GM10248 (cell line): ENCODE data around the gene IRAK1.

Experiments used
- CTCF ChIA-PET: fragments of 300-600 bp; sonication (Branson Sonifier 250); formaldehyde crosslinking; extraction: SDS; loops from one replicate; lab custom pipeline; 2021; ENCODE audit warnings: antibody characterized with exemption; lab: Yijun Ruan, JAX
- POLR2A ChIA-PET: fragments of 350-650 bp; sonication (Branson Sonifier 250); formaldehyde crosslinking; extraction: SDS; loops from one replicate; lab custom pipeline; 2020; ENCODE audit warnings: antibody characterized with exemption; lab: Yijun Ruan, JAX
- DNase-seq: peaks from one replicate; pipeline ENCODE4 v3.0.0; 2012; ENCODE audit errors: extremely low spot score
- TF ChIP-seq, protein P1 (sequence below): IDR thresholded peaks from 2 replicates; pipeline ENCODE4 v1.5.1; 2012; ENCODE audit warnings: mild to moderate bottlenecking, low read depth; ENCODE audit errors: extremely low read depth, missing control alignments, control extremely low read depth

The IRAK1 gene

DNA sequence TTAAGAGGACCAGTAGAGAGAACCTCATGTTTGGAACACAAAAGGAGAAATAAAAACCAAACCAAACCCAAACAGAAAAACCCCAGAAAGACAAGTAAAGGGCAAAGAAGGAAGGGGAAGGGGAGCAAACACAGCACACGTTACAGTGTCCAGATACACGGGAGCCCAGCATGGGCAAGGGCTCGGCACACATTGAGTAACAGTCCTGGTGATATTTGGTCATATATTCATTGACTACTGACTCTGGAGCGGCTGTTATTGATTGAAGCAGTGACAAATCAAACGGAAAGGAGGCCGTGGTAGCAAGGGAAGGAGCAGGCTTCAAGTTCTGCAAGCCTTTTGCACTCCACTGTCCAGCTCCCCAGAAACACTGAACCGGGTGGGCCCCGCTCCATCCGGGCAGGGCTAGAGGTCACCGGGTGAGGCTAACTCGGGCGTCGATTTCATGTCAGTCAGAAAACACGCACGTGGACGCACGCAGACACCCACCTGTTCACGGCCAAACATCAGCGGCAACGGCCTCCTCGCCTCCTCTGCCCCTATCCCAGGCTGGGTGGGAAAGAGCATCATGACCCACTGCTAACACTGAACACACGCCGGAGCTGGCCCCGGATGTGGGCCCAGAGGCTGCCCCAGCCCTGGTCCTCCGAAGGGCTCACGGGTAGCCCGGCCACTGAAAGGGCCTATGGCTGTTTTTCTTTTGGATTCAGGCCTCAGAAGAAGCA is 3.7 kb upstream of the IRAK1 start:
- TF ChIP-seq, protein P1, sequence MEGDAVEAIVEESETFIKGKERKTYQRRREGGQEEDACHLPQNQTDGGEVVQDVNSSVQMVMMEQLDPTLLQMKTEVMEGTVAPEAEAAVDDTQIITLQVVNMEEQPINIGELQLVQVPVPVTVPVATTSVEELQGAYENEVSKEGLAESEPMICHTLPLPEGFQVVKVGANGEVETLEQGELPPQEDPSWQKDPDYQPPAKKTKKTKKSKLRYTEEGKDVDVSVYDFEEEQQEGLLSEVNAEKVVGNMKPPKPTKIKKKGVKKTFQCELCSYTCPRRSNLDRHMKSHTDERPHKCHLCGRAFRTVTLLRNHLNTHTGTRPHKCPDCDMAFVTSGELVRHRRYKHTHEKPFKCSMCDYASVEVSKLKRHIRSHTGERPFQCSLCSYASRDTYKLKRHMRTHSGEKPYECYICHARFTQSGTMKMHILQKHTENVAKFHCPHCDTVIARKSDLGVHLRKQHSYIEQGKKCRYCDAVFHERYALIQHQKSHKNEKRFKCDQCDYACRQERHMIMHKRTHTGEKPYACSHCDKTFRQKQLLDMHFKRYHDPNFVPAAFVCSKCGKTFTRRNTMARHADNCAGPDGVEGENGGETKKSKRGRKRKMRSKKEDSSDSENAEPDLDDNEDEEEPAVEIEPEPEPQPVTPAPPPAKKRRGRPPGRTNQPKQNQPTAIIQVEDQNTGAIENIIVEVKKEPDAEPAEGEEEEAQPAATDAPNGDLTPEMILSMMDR, result no peak
- DNase-seq, result no peak
- ChIA-PET POLR2A (no interaction called here), CTCF (interaction anchor here (3.3 kb wide), 1 partner anchor 10 kb away, joined by 15 read pairs; no protein-coding TSS in a partner anchor)

DNA sequence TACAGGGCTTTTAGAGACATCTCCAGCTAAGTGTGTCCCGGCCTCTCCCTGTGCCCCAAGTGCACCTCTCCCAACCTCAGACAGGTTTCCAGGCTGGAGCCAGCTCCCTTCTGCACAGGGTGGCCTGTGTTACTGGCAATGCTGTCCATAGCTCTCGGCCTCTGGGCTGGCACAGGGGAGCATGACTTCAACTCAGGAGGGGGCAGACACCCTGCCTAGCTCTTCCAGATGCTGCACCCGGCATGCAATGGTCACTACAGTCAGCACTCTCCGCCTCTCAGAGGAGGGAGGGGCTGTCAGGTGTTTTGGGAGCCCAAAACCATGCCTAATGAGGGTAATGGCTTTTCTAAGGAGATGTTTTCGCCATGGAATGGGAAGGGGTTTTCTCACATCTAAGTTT is 2.4 kb upstream of the IRAK1 start:
- no peak for DNase-seq
- TF ChIP-seq, protein P1, result no peak
- ChIA-PET CTCF (interaction anchor here (1.0 to 3.3 kb wide), 2 partner anchors 8 to 14 kb away, joined by 3 to 15 read pairs; no protein-coding TSS in a partner anchor), POLR2A (no interaction called here)

DNA sequence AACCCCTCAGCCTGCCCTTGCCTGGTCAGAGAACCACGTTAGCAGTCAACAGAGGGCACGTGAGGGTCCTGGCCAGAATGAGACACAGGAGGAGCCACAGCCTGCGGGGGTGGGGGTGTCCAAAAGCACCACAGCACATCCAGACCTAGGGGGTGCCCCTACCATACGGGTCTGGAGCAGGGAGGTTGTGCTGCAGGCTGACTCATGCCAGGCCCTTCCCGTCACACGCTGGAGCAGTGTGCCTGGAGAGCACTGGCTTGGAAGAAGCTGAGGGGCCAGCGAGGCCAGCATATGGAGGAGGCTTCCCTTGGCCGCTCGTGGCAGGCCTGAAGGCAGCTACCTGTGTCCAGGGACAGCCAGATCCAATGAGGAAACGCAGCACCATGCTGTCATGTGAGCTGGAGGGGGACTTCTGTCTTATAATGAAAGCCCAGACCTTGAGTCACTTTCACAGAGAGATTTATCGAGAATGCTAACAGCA is 1.5 kb upstream of the IRAK1 start:
- POLR2A ChIA-PET, result interaction anchor here (0.5 kb wide), 1 partner anchor 15 kb away, joined by 5 read pairs; no protein-coding TSS in a partner anchor
- CTCF ChIA-PET, result interaction anchor here (0.7 to 1.0 kb wide), 2 partner anchors 30 to 96 kb away, joined by 3 read pairs; no protein-coding TSS in a partner anchor
- TF ChIP-seq, protein P1, result no peak
- DNase-seq, result no peak

DNA sequence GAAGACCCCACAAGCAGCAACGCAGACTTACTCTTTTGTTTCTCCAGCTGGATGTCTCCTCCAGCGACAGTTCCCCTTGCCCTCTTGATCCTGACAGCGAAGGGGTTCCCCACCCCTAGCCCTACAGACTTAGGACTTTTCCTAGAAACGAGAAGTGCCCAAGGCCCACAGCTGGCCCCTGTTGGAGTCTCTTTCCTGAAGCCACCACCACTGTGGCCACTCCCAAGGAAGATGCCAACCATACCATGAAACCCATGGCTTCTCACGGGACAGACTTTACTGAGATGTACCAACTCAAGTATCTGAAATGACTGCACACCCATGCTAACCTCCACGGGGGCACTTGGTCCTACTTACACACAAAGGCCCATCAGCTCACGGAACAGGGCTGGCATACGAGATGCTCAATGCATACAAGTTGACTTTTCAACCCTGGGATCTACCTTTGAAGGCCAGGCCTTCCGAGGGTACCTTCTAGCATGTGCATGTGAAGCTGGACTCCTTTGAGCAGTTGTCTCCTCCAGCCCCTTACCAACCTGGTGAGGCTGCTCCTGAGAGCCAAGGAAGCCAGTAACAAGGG is 924 bp upstream of the IRAK1 start:
- ChIA-PET POLR2A (interaction anchor here (0.6 kb wide), 1 partner anchor 64 kb away, joined by 5 read pairs; no protein-coding TSS in a partner anchor), CTCF (interaction anchor here (0.7 to 1.4 kb wide), 7 partner anchors 7 to 96 kb away, joined by 3 to 6 read pairs (median 3); no protein-coding TSS in a partner anchor)
- DNase-seq, result no peak
- TF ChIP-seq, protein P1, result no peak

DNA sequence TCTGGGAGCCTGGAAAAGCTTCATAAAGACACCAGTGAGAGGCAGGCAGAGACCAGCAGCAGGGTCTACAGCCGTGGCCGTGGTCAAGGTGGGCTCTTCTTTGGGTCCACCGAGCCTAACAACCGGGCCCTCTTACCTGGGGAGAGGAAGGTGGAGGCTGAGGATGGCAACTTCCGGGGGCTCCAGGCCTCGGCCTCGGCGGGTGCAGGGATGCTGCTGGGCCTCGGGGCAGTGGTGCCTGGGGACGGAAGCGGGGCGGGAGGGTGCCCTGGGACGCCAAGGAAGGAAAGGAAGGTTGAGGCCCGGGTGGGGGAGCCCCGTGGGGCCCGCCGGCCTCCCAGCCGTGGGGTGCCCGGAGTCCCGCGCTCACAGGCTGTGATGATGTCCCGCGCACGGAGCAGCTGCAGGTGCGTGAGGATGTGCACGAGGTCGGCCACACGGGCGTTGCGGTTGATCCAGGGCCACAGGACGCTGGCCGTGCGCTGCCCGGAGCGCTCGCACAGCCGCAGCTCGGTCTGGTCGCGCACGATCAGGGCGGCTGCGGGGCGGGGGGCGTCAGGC is 561 bp downstream of the IRAK1 start:
- POLR2A ChIA-PET, result no interaction called here
- TF ChIP-seq, protein P1, result no peak
- CTCF ChIA-PET, result interaction anchor here (1.0 kb wide), 1 partner anchor 357 kb away, joined by 3 read pairs; no protein-coding TSS in a partner anchor
- DNase-seq, result no peak

DNA sequence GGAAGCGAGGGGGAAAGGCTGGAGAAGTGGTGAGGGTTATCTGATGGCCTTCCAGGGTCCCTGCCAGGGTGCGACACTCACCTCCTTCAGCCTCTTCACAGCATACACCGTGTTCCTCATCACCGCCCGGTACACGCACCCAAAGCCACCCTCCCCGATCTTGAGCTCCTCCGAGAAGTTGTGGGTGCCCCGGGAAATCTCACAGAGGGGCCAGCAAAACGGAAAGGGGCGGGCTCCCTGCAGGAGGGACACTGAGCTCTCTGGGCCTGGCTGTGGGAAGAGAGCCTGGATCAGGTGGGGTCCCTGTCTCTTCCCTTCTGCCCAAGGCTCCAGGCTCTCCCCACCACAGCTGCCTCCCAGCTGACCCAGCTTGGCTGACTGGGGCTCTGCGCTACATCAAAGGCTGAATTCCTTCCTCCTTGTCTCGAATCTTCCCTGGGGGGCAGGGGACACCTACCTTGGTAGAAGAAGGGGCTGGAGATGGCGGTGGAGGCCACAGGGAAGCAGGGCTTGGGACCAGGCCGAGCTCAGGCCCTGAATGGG is 1.1 kb downstream of the IRAK1 start:
- no peak for DNase-seq
- ChIA-PET POLR2A (no interaction called here), CTCF (interaction anchor here (1.0 kb wide), 1 partner anchor 357 kb away, joined by 3 read pairs; no protein-coding TSS in a partner anchor)
- TF ChIP-seq, protein P1, result no peak
